ENCODE results near the gene LRPAP1. TPM values are rescaled to one million over a fixed set of nuclear protein-coding genes. Genes with fewer than 3 reads are reported as not detected.

LRPAP1 gene
- total RNA-seq, 1 donor from 2014 or later, result 153 TPM

DNA sequence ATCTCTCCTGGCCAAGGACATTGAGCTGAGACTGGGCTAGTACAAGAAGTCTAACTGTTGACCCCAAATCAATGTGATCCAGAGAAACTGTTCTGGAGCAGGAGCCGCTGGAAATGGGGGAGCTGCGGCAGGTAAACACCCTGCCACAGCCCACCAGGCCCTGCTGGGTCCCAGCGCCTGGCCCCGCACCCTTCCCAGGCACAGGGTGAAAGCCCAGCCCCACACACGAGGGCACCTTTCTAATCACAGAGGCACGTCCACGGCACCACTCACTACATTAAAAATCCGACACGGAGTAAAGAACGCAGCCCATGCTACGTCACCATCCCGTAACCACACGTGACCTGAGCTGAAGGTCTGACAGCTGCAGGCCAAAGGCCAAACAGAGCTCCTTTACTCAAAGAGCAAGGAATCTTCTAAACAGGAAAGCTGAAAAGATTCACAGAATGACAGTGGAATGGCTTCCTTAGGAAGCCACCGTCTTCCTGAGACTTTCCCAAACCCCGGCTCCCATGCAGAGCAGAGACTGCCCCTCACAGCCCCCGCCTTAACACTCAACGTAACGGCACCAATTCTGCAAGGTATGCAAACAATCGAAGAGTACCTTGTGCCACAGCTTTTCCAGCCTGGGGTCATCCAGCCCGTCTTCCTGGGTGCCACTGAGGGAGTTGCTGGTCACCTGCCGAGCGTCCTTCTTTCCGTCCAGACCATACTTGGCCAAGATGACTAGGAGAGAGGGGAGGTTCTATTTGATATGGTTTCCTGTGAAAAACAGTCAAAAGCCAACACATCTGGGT lies 12.6 kb downstream of the LRPAP1 start:
- no peaks in the 10 kb centered on the region for H3K27me3 Mint-ChIP-seq (ENCODE audit: unreplicated experiment)
- no peak for DNase-seq (ENCODE audit: extremely low spot score, unreplicated experiment)
- no peaks in the 10 kb centered on the region for H3K9me3 Mint-ChIP-seq (ENCODE audit: unreplicated experiment)
- no peak overlapping the region for H3K27ac Mint-ChIP-seq (ENCODE audit: unreplicated experiment)
- peaks cover 23% of the 10 kb centered on the region for H3K36me3 Mint-ChIP-seq (ENCODE audit: unreplicated experiment)
- no peak overlapping the region for H3K4me3 Mint-ChIP-seq (ENCODE audit: unreplicated experiment)
- TF ChIP-seq, protein P1, sequence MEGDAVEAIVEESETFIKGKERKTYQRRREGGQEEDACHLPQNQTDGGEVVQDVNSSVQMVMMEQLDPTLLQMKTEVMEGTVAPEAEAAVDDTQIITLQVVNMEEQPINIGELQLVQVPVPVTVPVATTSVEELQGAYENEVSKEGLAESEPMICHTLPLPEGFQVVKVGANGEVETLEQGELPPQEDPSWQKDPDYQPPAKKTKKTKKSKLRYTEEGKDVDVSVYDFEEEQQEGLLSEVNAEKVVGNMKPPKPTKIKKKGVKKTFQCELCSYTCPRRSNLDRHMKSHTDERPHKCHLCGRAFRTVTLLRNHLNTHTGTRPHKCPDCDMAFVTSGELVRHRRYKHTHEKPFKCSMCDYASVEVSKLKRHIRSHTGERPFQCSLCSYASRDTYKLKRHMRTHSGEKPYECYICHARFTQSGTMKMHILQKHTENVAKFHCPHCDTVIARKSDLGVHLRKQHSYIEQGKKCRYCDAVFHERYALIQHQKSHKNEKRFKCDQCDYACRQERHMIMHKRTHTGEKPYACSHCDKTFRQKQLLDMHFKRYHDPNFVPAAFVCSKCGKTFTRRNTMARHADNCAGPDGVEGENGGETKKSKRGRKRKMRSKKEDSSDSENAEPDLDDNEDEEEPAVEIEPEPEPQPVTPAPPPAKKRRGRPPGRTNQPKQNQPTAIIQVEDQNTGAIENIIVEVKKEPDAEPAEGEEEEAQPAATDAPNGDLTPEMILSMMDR (IDR thresholded peaks at IDR 0.05), result no peak
- H3K4me1 Mint-ChIP-seq (ENCODE audit: unreplicated experiment), result no peaks in the 10 kb centered on the region

GRCh38 chr4:3518941-3519340 lies 13.3 kb downstream of the LRPAP1 start:
- Mint-ChIP-seq H3K4me3 (ENCODE audit: unreplicated experiment) (no peak overlapping the region), H3K36me3 (ENCODE audit: unreplicated experiment) (peaks cover 25% of the 10 kb centered on the region), H3K9me3 (ENCODE audit: unreplicated experiment) (no peaks in the 10 kb centered on the region), H3K27ac (ENCODE audit: unreplicated experiment) (no peak overlapping the region), H3K4me1 (ENCODE audit: unreplicated experiment) (no peaks in the 10 kb centered on the region), H3K27me3 (ENCODE audit: unreplicated experiment) (no peaks in the 10 kb centered on the region)
- TF ChIP-seq, protein P1 (IDR thresholded peaks at IDR 0.05), result no peak
- DNase-seq (ENCODE audit: extremely low spot score, unreplicated experiment), result no peak

DNA sequence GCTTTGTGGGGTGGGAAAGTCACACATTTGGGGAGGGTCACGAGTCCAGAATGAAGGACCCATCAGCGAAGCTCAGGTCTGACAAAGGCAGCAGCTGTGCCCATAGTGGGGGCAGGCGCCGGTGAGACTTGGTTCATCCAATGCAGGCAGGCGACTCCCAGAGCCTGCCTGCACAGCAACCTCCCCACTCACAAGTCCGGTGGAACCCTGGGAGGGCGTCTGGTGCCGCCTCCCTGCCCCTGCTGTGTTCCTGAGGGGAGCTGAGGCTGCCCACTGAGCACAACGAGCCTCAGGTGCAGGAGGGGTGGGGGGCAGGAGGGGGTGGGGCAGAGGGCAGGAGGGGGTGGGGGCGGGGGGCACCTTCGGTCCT lies 13.7 kb downstream of the LRPAP1 start:
- no peak for DNase-seq (ENCODE audit: extremely low spot score, unreplicated experiment)
- H3K27me3 Mint-ChIP-seq (ENCODE audit: unreplicated experiment), result no peaks in the 10 kb centered on the region
- TF ChIP-seq, protein P1 (IDR thresholded peaks at IDR 0.05), result no peak
- no peak overlapping the region for H3K4me3 Mint-ChIP-seq (ENCODE audit: unreplicated experiment)
- H3K4me1 Mint-ChIP-seq (ENCODE audit: unreplicated experiment), result no peaks in the 10 kb centered on the region
- no peaks in the 10 kb centered on the region for H3K9me3 Mint-ChIP-seq (ENCODE audit: unreplicated experiment)
- peaks cover 28% of the 10 kb centered on the region for H3K36me3 Mint-ChIP-seq (ENCODE audit: unreplicated experiment)
- H3K27ac Mint-ChIP-seq (ENCODE audit: unreplicated experiment), result no peak overlapping the region

GRCh38 chr4:3517731-3518510 lies 14.3 kb downstream of the LRPAP1 start:
- Mint-ChIP-seq H3K9me3 (ENCODE audit: unreplicated experiment) (no peaks in the 10 kb centered on the region), H3K36me3 (ENCODE audit: unreplicated experiment) (peaks cover 30% of the 10 kb centered on the region)

More at GRCh38 chr4:3517731-3518510, 14.3 kb downstream of the LRPAP1 start:
- TF ChIP-seq, protein P1 (IDR thresholded peaks at IDR 0.05), result no peak
- H3K27ac Mint-ChIP-seq (ENCODE audit: unreplicated experiment), result no peak overlapping the region
- no peaks in the 10 kb centered on the region for H3K27me3 Mint-ChIP-seq (ENCODE audit: unreplicated experiment)
- no peak for DNase-seq (ENCODE audit: extremely low spot score, unreplicated experiment)
- no peak overlapping the region for H3K4me3 Mint-ChIP-seq (ENCODE audit: unreplicated experiment)
- no peaks in the 10 kb centered on the region for H3K4me1 Mint-ChIP-seq (ENCODE audit: unreplicated experiment)

All from osteocyte (in vitro differentiated cells).